Measurements from ENCODE around the gene PCDH17. TPM values are rescaled to one million over a fixed set of nuclear protein-coding genes. Genes with fewer than 3 reads are reported as not detected.
A peak's percentile ranks its signal among the peaks of the same experiment; 100 is the strongest.

PCDH17 gene
- 10 to 100 TPM in 1 of 4 donors, 1 to 10 TPM in 3; 4.6 to 10.8 (median 7.4) TPM for total RNA-seq

GRCh38 chr13:57631596-57632275 lies at the start of gene PCDH17:
TSS of gene PCDH17 (plus strand) at chr13:57631744. CDS start at chr13:57632547, 803 bp downstream.
- Histone ChIP-seq H3K4me1 (peaks cover 0 to 48% (median 10%) of the 10 kb centered on the region in 4 donors), H3K9me3 (no peaks in the 10 kb centered on the region), H3K27ac (peak within 1 kb of the TSS; percentile 11 to 81 (median 58)), H3K27me3 (peaks cover 0 to 67% of the 10 kb centered on the region in 2 donors), H3K4me3 (peak within 1 kb of the TSS; percentile 33 to 60 (median 37)), H3K36me3 (no peaks in the 10 kb centered on the region)
- TF ChIP-seq EP300 (IDR thresholded peaks at IDR 0.05) (peak in 1 of 2 donors; percentile 10), CTCF (IDR thresholded peaks at IDR 0.05) (no peak)
- 0 to 1% methylated on average over 33 of the region's 33 CpGs for WGBS, 2 donors
- no peak for DNase-seq (ENCODE audit: low spot score in 2 of 2)

GRCh38 chr13:57582032-57582431 lies 49.5 kb upstream of the PCDH17 start:
- 83 to 88% methylated on average over 6 of the region's 6 CpGs for WGBS, 2 donors
- no peaks in the 10 kb centered on the region for H3K36me3 ChIP-seq
- peaks cover 0 to 10% (median 0%) of the 10 kb centered on the region in 4 donors for H3K9me3 ChIP-seq

GRCh38 chr13:57583529-57583928 lies 48.0 kb upstream of the PCDH17 start:
- Histone ChIP-seq H3K4me3 (no peak overlapping the region), H3K4me1 (no peaks in the 10 kb centered on the region), H3K9me3 (peaks cover 0 to 10% (median 0%) of the 10 kb centered on the region in 4 donors), H3K36me3 (no peaks in the 10 kb centered on the region), H3K27me3 (no peaks in the 10 kb centered on the region), H3K27ac (no peak overlapping the region)
- WGBS, 2 donors, result 87 to 93% methylated on average over 1 of the region's 1 CpG
- TF ChIP-seq EP300 (IDR thresholded peaks at IDR 0.05) (no peak), POLR2A (IDR thresholded peaks at IDR 0.05) (no peak), CTCF (IDR thresholded peaks at IDR 0.05) (no peak)
- DNase-seq (ENCODE audit: low spot score in 2 of 2), result no peak

More at GRCh38 chr13:57582032-57582431, 49.5 kb upstream of the PCDH17 start:
- no peaks in the 10 kb centered on the region for H3K4me1 ChIP-seq
- no peak for TF ChIP-seq EP300 (IDR thresholded peaks at IDR 0.05)
- DNase-seq (ENCODE audit: low spot score in 2 of 2), result no peak
- H3K27me3 ChIP-seq, result no peaks in the 10 kb centered on the region
- H3K27ac ChIP-seq, result no peak overlapping the region
- H3K4me3 ChIP-seq, result no peak overlapping the region

- Histone ChIP-seq H3K4me1 (no peaks in the 10 kb centered on the region), H3K27me3 (no peaks in the 10 kb centered on the region), H3K4me3 (no peak overlapping the region), H3K27ac (no peak overlapping the region), H3K9me3 (peaks cover 0 to 3% (median 0%) of the 10 kb centered on the region in 4 donors), H3K36me3 (no peaks in the 10 kb centered on the region)
- 80 to 86% methylated on average over 3 of the region's 3 CpGs for WGBS, 2 donors
- TF ChIP-seq POLR2A (IDR thresholded peaks at IDR 0.05), result no peak
- no peak for TF ChIP-seq CTCF (IDR thresholded peaks at IDR 0.05)
- TF ChIP-seq EP300 (IDR thresholded peaks at IDR 0.05), result no peak
- no peak for DNase-seq (ENCODE audit: low spot score in 2 of 2)
Observed at GRCh38 chr13:57588639-57589038, 42.9 kb upstream of the PCDH17 start.

- Histone ChIP-seq H3K4me1 (no peaks in the 10 kb centered on the region), H3K27ac (no peak overlapping the region), H3K27me3 (no peaks in the 10 kb centered on the region), H3K9me3 (peaks cover 0 to 3% (median 0%) of the 10 kb centered on the region in 4 donors), H3K36me3 (no peaks in the 10 kb centered on the region), H3K4me3 (no peak overlapping the region)
- 72 to 79% methylated on average over 1 of the region's 1 CpG for WGBS, 2 donors
- DNase-seq (ENCODE audit: low spot score in 2 of 2), result no peak
- no peak for TF ChIP-seq POLR2A (IDR thresholded peaks at IDR 0.05)
- TF ChIP-seq CTCF (IDR thresholded peaks at IDR 0.05), result no peak
- no peak for TF ChIP-seq EP300 (IDR thresholded peaks at IDR 0.05)
Observed at GRCh38 chr13:57595775-57596174, 35.8 kb upstream of the PCDH17 start.
